Heart left ventricle (tissue), 13 donors: Measurements from ENCODE around the gene ALCAM.

Source experiments
- CTCF ChIP-seq, 12 donors: fragments of 200-600 bp; sonication (generic) in 4 of 12; IDR thresholded peaks; one replicate each; pipeline versions ENCODE4 v1.5.0 to v1.8.0; 2018 to 2022; ENCODE audit warnings: antibody characterized with exemption in 12 of 12, mild to moderate bottlenecking in 5 of 12
- POLR2A ChIP-seq, 2 donors: fragments of 450-650 bp; IDR thresholded peaks; one replicate each; pipeline ENCODE4 v1.6.1; 2017; ENCODE audit warnings: antibody characterized with exemption in 2 of 2, mild to moderate bottlenecking in 2 of 2, moderate library complexity in 2 of 2
- donor health status: ischemic (EF 13 %, LVEDD 7.1; RV severe dilation, severe dysfunction).
- donor health status: DM: no; HTN: yes; CAD: no.
- donor health status: DM: no; HTN: no; CAD: no.
- donor health status: ischemic (EF 25% LVEDD 6.9; RV normal size, moderate dysfunction).
- donor health status: ischemic (EF 25% LVEDD 5.7; RV mildly dilated, moderate dysfunction).
- donor health status: ischemic (EF 35%, LVEDD 5.7; RV mildly dilated, moderate dysfunction).
- donor health status: nonischemic (EF 11% LVEDD 7.7; RV severe dilation, severe dysfunction).
- donor health status: DM: yes; HTN: yes; CAD: no.
- donor health status: PGD.
- donor health status: ischemic (EF 29% LVEDD 5.4; RV normal size, mild dysfunction).
- donor health status: nonischemic (EF 23%, LVEDD 6.1; RV moderate dilation, normal function).

GRCh38 chr3:105537371-105538080 is 170.8 kb downstream of the ALCAM start:
- no peak for TF ChIP-seq CTCF (IDR thresholded peaks at IDR 0.05)
- no peak for TF ChIP-seq POLR2A (IDR thresholded peaks at IDR 0.05)
